HUES48 (cell line): Measurements from ENCODE around the gene MARCHF2.

Source experiments
- H3K27ac ChIP-seq: one replicate; pipeline ENCODE4 v1.7.0; 2013; ENCODE audit warnings: low read depth, low read length, inconsistent platforms
- H3K27me3 ChIP-seq: 2 replicates; pipeline ENCODE4 v1.6.1; 2013; ENCODE audit warnings: mild to moderate bottlenecking, low read length; ENCODE audit not compliant: control insufficient read depth, insufficient read depth
- H3K36me3 ChIP-seq: 2 replicates; pipeline ENCODE4 v1.6.1; 2013; ENCODE audit warnings: low read length; ENCODE audit not compliant: control insufficient read depth, insufficient read depth
- H3K4me1 ChIP-seq: 2 replicates; pipeline ENCODE4 v1.6.1; 2013; ENCODE audit warnings: mild to moderate bottlenecking, low read length; ENCODE audit not compliant: control insufficient read depth, insufficient read depth
- H3K4me3 ChIP-seq: 2 replicates; pipeline ENCODE4 v1.5.1; 2013; ENCODE audit warnings: mild to moderate bottlenecking, low read depth, low read length
- H3K9ac ChIP-seq: 2 replicates; pipeline ENCODE4 v1.6.1; 2013; ENCODE audit warnings: mild to moderate bottlenecking, low read depth, low read length, moderate library complexity
- H3K9me3 ChIP-seq: 2 replicates; pipeline ENCODE4 v1.6.1; 2013; ENCODE audit warnings: low read length; ENCODE audit not compliant: control insufficient read depth, insufficient read depth

Gene MARCHF2, protein sequence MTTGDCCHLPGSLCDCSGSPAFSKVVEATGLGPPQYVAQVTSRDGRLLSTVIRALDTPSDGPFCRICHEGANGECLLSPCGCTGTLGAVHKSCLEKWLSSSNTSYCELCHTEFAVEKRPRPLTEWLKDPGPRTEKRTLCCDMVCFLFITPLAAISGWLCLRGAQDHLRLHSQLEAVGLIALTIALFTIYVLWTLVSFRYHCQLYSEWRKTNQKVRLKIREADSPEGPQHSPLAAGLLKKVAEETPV

DNA sequence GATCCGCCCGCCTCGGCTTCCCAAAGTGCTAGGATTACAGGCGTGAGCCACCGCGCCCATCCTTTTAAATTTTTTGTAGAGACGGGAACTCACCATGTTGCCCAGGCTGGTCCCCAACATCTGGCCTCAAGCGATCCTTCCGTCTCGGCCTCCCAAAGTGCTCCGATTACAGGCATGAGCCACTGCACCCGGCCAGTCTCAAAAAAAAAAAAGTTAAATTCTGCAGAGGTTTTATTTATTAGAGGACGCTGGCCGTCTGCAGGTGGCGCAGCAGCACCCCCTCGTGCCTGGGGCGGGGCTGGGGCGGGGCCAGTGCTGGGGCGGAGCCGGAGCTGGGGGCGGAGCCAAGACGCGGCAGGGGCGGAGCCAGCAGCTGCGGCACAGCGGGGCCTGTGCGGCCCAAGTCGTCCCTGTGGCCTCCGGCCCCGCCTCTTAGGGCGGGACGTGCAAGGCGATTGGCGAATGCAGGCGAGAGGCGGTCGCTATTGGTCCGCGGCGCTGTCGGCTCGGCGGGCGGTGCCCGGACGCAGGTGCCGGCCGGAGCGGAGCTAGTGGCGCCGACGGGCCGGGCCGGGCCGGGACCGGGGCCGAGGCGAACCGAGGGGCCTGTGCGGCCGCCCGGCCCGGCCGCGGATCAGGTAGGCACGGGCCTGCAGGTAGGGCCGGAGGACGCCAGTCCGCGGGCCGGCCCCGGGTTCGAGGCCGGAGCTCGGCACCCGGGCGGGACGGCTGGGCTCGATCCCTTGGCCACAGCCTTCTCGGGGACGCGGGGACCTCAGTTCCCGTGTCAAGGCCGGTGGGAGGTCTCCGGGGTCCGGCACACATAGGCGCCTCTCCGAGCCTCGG, at the start of gene MARCHF2:
TSS of gene MARCHF2 (plus strand) at position 523 of the 846 bp plus-strand sequence. CDS start 8,536 bp downstream, outside the sequence.
- Histone ChIP-seq H3K9me3 (no peaks in the 10 kb centered on the region), H3K4me3 (peak within 1 kb of the TSS; percentile 83), H3K36me3 (no peaks in the 10 kb centered on the region), H3K4me1 (0 out of 2 replicates have a peak, but pooled peaks cover 4% of the 10 kb centered on the region), H3K27ac (no peak within 1 kb of the TSS), H3K9ac (peak within 1 kb of the TSS; percentile 48), H3K27me3 (no peaks in the 10 kb centered on the region)

DNA sequence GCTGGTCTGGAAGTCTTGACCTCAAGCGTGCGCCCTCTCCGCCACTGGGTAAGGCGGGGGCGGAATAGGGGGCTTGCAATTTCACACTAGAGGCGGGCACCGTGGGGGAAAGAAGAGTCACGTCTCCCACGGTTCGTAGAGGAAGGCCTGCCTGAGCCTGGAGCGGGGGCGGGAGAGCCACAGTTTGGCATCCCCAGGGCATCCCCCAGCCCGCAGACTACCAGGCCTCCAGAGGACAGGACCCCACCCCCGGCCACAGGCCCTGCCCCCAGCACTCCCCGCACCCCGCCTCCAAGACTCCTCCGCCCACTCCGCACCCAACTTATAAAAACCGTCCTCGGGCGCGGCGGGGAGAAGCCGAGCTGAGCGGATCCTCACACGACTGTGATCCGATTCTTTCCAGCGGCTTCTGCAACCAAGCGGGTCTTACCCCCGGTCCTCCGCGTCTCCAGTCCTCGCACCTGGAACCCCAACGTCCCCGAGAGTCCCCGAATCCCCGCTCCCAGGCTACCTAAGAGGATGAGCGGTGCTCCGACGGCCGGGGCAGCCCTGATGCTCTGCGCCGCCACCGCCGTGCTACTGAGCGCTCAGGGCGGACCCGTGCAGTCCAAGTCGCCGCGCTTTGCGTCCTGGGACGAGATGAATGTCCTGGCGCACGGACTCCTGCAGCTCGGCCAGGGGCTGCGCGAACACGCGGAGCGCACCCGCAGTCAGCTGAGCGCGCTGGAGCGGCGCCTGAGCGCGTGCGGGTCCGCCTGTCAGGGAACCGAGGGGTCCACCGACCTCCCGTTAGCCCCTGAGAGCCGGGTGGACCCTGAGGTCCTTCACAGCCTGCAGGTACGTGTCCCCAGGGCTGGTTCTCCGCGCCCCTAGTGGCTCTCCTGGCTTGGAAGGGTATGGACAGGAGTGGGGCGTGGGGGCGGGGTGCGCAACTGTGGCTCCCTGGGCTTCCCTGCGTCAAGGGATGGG, 49.0 kb upstream of the MARCHF2 start, which contains the start of gene ANGPTL4:
TSS of gene ANGPTL4 (plus strand) at position 353 of the 969 bp plus-strand sequence. CDS start at position 520, 167 bp downstream.
- no peak within 1 kb of the TSS for H3K9ac ChIP-seq

DNA sequence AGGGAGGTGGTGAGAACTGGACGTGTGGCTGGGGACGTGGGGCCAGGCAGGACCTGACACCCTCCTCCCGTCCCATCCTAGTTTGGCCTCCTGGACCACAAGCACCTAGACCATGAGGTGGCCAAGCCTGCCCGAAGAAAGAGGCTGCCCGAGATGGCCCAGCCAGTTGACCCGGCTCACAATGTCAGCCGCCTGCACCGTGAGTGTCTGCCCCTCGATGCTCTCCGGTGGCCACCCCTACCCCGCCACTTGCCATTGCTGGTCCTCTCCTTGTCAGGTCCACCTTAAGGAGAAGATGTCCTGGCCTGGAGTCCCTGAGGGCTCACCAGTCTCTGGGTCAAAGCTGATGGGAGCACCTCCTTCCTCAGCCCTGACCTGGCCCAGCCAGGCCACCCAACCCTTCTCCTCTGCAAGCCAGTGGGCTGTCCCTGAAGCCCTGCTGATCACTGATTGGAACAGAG, 47.0 kb upstream of the MARCHF2 start:
- Histone ChIP-seq H3K27me3 (peaks cover 38% of the 10 kb centered on the region), H3K4me3 (no peak overlapping the region), H3K27ac (no peak overlapping the region), H3K9me3 (no peaks in the 10 kb centered on the region), H3K36me3 (no peaks in the 10 kb centered on the region), H3K4me1 (peaks cover 22% of the 10 kb centered on the region), H3K9ac (no peak overlapping the region)

More for the DNA sequence above, 49.0 kb upstream of the MARCHF2 start, which contains the start of gene ANGPTL4:
- H3K4me1 ChIP-seq: peaks cover 22% of the 10 kb centered on the region
- H3K9me3 ChIP-seq: no peaks in the 10 kb centered on the region
- H3K36me3 ChIP-seq: no peaks in the 10 kb centered on the region
- no peak within 1 kb of the TSS for H3K27ac ChIP-seq
- peak within 1 kb of the TSS; percentile 58 for H3K4me3 ChIP-seq
- peaks cover 38% of the 10 kb centered on the region for H3K27me3 ChIP-seq

DNA sequence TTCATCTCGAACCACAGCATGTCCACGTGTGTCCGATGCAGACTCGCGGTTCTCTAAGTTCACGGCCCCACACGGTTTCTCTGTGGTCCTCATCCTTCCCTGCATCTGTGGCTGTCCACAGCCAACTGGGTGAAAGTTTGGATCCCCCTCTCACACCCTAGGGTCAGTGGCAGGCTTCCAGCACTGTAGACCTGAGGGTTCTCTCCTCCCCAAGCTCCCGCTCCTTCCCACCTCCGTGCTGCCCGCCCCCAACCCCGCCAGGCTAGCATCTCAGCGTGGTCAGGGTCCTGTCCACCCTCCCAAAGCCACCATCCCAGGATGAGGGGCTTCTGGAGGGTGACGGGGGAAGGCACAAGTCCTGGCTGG, 46.2 kb upstream of the MARCHF2 start:
- peaks cover 35% of the 10 kb centered on the region for H3K27me3 ChIP-seq
- peak overlapping the region; percentile 24 for H3K4me3 ChIP-seq
- H3K9me3 ChIP-seq: no peaks in the 10 kb centered on the region
- peak overlapping the region; percentile 86 for H3K27ac ChIP-seq
- no peaks in the 10 kb centered on the region for H3K36me3 ChIP-seq
- peaks cover 22% of the 10 kb centered on the region for H3K4me1 ChIP-seq
- 0 out of 2 replicates have a peak overlapping the region, but pooled peaks have one; percentile 15 for H3K9ac ChIP-seq

DNA sequence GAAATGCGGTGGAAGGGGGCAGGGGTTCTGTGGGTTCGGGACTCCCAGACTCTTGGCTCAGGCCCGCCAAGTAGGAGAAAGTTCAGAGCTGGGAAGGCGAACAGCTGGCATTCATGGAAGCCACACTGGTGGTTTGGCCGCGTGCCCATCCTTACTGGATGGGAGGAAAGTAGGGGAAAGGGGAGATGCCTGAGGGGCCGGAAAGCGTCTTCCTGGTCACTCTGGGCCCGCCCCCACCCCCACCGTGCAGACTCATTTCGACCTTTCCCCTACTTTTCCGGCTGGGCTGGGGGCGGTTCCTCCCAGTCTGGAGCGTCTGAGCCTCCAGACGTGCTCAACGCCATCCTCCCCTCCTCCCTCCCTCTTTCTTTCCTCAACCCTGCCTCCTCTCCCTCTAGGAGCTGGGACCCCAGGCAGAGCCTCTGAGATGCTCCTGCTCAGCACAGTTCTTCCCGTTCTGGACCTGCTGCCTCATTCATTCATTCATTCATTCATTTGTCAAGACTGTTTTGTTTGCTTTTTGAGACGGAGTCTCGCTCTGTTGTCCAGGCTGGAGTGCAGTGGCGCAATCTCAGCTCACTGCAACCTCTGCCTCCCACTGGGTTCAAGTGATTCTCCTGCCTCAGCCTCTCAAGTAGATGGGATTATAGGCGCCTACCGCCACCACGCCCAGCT, 45.6 kb upstream of the MARCHF2 start:
- Histone ChIP-seq H3K4me3 (peak overlapping the region; percentile 24), H3K27me3 (peaks cover 31% of the 10 kb centered on the region), H3K9ac (0 out of 2 replicates have a peak overlapping the region, but pooled peaks have one; percentile 15), H3K9me3 (no peaks in the 10 kb centered on the region), H3K4me1 (peaks cover 22% of the 10 kb centered on the region), H3K36me3 (no peaks in the 10 kb centered on the region), H3K27ac (peak overlapping the region; percentile 86)

DNA sequence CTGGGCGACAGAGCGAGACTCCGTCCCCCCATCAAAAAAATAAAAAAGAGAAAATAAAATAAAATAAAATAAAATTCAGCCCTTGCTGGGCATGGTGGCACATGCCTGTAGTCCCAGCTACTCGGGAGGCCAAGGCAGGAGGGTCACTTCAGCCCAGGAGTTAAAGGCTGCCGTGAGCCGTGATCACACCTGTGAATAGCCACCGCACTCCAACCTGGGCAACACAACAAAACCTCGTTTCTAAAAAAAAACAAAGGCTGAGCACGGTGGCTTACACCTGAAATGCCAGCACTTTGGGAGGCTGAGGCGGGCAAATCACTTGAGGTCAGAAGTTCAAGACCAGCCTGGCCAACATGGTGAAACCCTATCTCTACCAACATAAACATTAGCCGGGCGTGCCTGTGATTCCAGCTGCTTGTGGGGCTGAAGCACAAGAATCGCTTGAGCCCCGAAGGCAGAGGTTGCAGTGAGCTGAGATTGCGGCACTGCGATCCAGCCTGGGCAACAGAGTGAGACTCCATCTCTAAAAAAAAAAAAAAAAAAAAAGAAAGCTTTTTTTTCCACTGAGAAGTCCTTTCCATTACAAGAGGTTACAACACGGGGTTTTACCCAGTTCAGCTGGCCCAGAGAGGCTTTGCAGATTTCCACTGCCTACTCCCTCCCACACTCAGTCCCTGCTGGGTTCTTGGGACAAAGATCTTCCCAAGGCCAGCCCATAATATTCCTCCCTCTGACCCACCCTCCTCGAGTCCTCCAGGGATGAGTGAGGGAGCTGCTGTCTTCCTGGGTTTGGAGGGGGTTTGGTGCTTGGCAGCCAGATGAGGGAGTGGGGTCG, 42.7 kb upstream of the MARCHF2 start:
- Histone ChIP-seq H3K4me3 (no peak overlapping the region), H3K9me3 (no peaks in the 10 kb centered on the region), H3K36me3 (no peaks in the 10 kb centered on the region), H3K27ac (no peak overlapping the region), H3K27me3 (peaks cover 12% of the 10 kb centered on the region; the same call in 1 of the 2 replicates), H3K9ac (no peak overlapping the region), H3K4me1 (peaks cover 18% of the 10 kb centered on the region)

DNA sequence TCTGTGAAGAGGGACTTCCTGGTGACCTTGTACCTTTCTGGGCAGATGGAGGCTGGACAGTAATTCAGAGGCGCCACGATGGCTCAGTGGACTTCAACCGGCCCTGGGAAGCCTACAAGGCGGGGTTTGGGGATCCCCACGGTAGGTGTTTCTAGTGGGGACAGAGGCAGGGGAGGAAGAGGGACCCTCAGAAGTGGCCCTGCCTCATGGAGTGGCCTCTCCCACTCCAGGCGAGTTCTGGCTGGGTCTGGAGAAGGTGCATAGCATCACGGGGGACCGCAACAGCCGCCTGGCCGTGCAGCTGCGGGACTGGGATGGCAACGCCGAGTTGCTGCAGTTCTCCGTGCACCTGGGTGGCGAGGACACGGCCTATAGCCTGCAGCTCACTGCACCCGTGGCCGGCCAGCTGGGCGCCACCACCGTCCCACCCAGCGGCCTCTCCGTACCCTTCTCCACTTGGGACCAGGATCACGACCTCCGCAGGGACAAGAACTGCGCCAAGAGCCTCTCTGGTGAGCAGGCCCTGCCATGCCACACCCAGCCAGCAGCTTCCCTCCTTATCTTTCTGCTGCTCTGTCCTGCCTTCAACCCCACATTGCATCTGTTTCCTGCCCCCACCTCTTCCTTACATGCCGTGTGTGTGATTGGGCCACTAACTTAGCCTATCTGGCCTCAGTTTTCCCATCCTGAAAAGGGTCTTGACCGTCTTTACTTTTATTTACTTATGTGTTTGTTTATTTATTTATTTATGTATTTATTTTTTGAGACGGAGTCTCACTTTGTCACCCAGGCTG, 41.9 kb upstream of the MARCHF2 start:
- H3K4me3 ChIP-seq: no peak overlapping the region
- H3K4me1 ChIP-seq: peaks cover 18% of the 10 kb centered on the region
- H3K27me3 ChIP-seq: peaks cover 4% of the 10 kb centered on the region; the same call in 1 of the 2 replicates
- H3K27ac ChIP-seq: no peak overlapping the region
- no peaks in the 10 kb centered on the region for H3K9me3 ChIP-seq
- H3K9ac ChIP-seq: no peak overlapping the region
- H3K36me3 ChIP-seq: no peaks in the 10 kb centered on the region

DNA sequence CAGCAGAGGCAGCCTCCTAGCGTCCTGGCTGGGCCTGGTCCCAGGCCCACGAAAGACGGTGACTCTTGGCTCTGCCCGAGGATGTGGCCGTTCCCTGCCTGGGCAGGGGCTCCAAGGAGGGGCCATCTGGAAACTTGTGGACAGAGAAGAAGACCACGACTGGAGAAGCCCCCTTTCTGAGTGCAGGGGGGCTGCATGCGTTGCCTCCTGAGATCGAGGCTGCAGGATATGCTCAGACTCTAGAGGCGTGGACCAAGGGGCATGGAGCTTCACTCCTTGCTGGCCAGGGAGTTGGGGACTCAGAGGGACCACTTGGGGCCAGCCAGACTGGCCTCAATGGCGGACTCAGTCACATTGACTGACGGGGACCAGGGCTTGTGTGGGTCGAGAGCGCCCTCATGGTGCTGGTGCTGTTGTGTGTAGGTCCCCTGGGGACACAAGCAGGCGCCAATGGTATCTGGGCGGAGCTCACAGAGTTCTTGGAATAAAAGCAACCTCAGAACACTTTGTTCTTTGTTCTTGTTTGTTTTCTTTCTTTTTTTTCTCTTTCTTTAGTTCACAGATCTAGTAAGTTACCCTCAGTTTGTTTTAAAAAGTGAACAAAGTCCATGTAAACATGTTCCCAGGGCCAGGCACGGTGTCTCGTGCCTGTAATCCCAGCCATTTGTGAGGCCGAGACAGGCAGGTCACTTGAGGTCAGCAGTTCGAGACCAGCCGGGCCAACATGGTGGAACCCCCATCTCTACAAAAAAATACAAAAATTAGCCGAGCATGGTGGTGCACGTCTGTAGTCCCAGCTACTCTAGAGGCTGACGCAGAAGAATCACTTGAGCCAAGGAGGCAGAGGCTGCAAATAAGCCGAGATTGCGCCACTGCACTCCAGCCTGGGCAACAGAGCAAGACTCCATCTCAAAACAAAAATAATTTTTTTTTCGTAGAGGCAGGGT, 39.0 kb upstream of the MARCHF2 start:
- no peak overlapping the region for H3K9ac ChIP-seq
- H3K4me1 ChIP-seq: no peaks in the 10 kb centered on the region
- no peak overlapping the region for H3K4me3 ChIP-seq
- H3K27me3 ChIP-seq: no peaks in the 10 kb centered on the region
- H3K27ac ChIP-seq: no peak overlapping the region
- H3K9me3 ChIP-seq: no peaks in the 10 kb centered on the region
- no peaks in the 10 kb centered on the region for H3K36me3 ChIP-seq
